Panc1 (cell line): ENCODE measurements around the gene PPIA. TPM values are rescaled to one million over a fixed set of nuclear protein-coding genes. Genes with fewer than 3 reads are reported as not detected.
"Not testable (repeated sequence)": the region's sequence is repeated elsewhere in the genome, so short reads cannot be mapped to it uniquely, and the experiment has no call there.

Experiments used
- ATAC-seq: fragments of 200-7000 bp; cut with Tn5 transposase; 2 replicates; pipeline ENCODE4 v1.9.1; 2020; ENCODE audit warnings: mild to moderate bottlenecking, moderate library complexity
- BruUV-seq: library from RNA; stranded (reverse); fragments of 400-500 nt; replicated peaks from 2 replicates; lab custom pipeline; 2021; lab: Mats Ljungman, UMichigan
- CTCF ChIA-PET: fragments of 300-600 bp; sonication (Branson Sonifier 250); formaldehyde crosslinking; loops from one replicate; lab custom pipeline; 2022; ENCODE audit warnings: antibody characterized with exemption; lab: Charles Lee
- POLR2A ChIA-PET: fragments of 300-600 bp; sonication (Branson Sonifier 250); formaldehyde crosslinking; loops from one replicate; lab custom pipeline; 2022; ENCODE audit warnings: antibody characterized with exemption; lab: Charles Lee
- DNase-seq: peaks from one replicate; pipeline ENCODE4 v3.0.0-alpha.2; 2010; ENCODE audit warnings: low read depth, low spot score
- H3K27ac ChIP-seq: 2 replicates; pipeline ENCODE4 v1.5.1; 2011; ENCODE audit warnings: mild to moderate bottlenecking, low read length, inconsistent platforms
- H3K27me3 ChIP-seq: fragments of 200-500 bp; sonication (Bioruptor generic); 2 replicates; pipeline ENCODE4 v1.6.0; 2014; ENCODE audit warnings: low read length, inconsistent platforms; ENCODE audit not compliant: control insufficient read depth, insufficient read depth
- H3K36me3 ChIP-seq: fragments of 200-500 bp; sonication (Bioruptor generic); 2 replicates; pipeline ENCODE4 v1.5.1; 2014; ENCODE audit warnings: inconsistent platforms, mild to moderate bottlenecking, low read length, moderate library complexity; ENCODE audit not compliant: control insufficient read depth, insufficient read depth
- H3K4me1 ChIP-seq: 2 replicates; pipeline ENCODE4 v1.5.1; 2011; ENCODE audit warnings: inconsistent platforms, mild to moderate bottlenecking, low read length, moderate library complexity; ENCODE audit not compliant: control insufficient read depth, insufficient read depth
- H3K4me3 ChIP-seq, 2 experiments: 2 replicates each; pipeline ENCODE4 v1.5.1; 2011 to 2012; ENCODE audit warnings: low read depth in 2 of 2, low read length in 2 of 2, mild to moderate bottlenecking in 2 of 2, inconsistent platforms in 1 of 2, moderate library complexity in 1 of 2
- H3K9me3 ChIP-seq: fragments of 200-500 bp; sonication (Bioruptor generic); 2 replicates; pipeline ENCODE4 v1.5.1; 2014; ENCODE audit warnings: low read depth, mild to moderate bottlenecking, inconsistent platforms, low read length, moderate library complexity; ENCODE audit not compliant: control insufficient read depth, insufficient read depth
- CTCF ChIP-seq: fragments of 450-650 bp; IDR thresholded peaks from 2 replicates; pipeline ENCODE4 v1.5.1; 2017; ENCODE audit warnings: mild to moderate bottlenecking
- POLR2AphosphoS5 ChIP-seq: IDR thresholded peaks from 2 replicates; pipeline ENCODE4 v1.6.1; 2012; ENCODE audit warnings: mild to moderate bottlenecking, low read depth, low read length, moderate library complexity
- REST ChIP-seq, 2 experiments: IDR thresholded peaks; 2 replicates each; pipeline ENCODE4 v1.6.1; 2011 to 2012; ENCODE audit warnings: low read depth in 2 of 2, control low read depth in 1 of 2, low read length in 1 of 2, mild to moderate bottlenecking in 1 of 2, moderate library complexity in 1 of 2; ENCODE audit not compliant: insufficient read depth in 1 of 2
- SIN3A ChIP-seq: IDR thresholded peaks from 2 replicates; pipeline ENCODE4 v1.6.1; 2012; ENCODE audit warnings: low read depth, mild to moderate bottlenecking, low read length, moderate library complexity, borderline replicate concordance; ENCODE audit not compliant: insufficient read depth
- TCF7L2 ChIP-seq: IDR thresholded peaks from 2 replicates; pipeline ENCODE4 v1.6.1; 2011; ENCODE audit warnings: mild to moderate bottlenecking, low read depth, low read length, inconsistent platforms
- in situ Hi-C: cut with HindIII; loops from 2 replicates; pipeline ENCODE4 v1.10.0; 2016; ENCODE audit warnings: low sequenced_read_pairs, low pct_unique_long_range_greater_than_20kb
- intact Hi-C: fragments of 100-400 bp; cut with micrococcal nuclease; formaldehyde crosslinking; loops from one replicate; pipeline ENCODE4 v1.10.0; 2022; ENCODE audit not compliant: unreplicated experiment
- total RNA-seq: library from RNA; stranded (reverse); gene quantifications from one replicate; pipeline ENCODE4 v1.2.1, GENCODE V29; 2021; ENCODE audit not compliant: unreplicated experiment

The PPIA gene
- total RNA-seq, 1 experiment from 2014 or later, result 3,706 TPM

GRCh38 chr7:44803828-44804519 is 7.5 kb downstream of the PPIA start:
- H3K4me3 ChIP-seq, POLR2A ChIA-PET, in situ Hi-C loops, H3K9me3 ChIP-seq, CTCF ChIA-PET, H3K27ac ChIP-seq, DNase-seq, H3K27me3 ChIP-seq, BruUV-seq, intact Hi-C loops: not testable (repeated sequence)
- TF ChIP-seq SIN3A, result 0 out of 2 replicates have a peak, but pooled peaks have one; percentile 56
- TF ChIP-seq POLR2AphosphoS5, result peak; percentile 56
- peaks cover 19% of the 10 kb centered on the region for H3K4me1 ChIP-seq
- ATAC-seq, result peak; percentile 43
- H3K36me3 ChIP-seq, result peaks cover 28% of the 10 kb centered on the region

- ATAC-seq, result peak; percentile 15
- Histone ChIP-seq H3K27ac (no peak overlapping the region), H3K9me3 (no peaks in the 10 kb centered on the region), H3K36me3 (peaks cover 17% of the 10 kb centered on the region), H3K4me1 (peaks cover 12% of the 10 kb centered on the region), H3K4me3 (no peak overlapping the region), H3K27me3 (no peaks in the 10 kb centered on the region)
- no peak for DNase-seq
- ChIA-PET POLR2A (interaction anchor here (0.6 to 1.0 kb wide), 3 partner anchors 9 to 178 kb away, joined by 7 to 19 read pairs (median 13); no protein-coding TSS in a partner anchor), CTCF (no interaction called here)
- TF ChIP-seq CTCF (no peak), SIN3A (no peak), REST (IDR thresholded peaks at IDR 0.05; ENCODE audit: insufficient read depth in 1 of 2, low read depth in 2 of 2, low read length in 1 of 2) (no peak), POLR2AphosphoS5 (no peak), TCF7L2 (no peak)
- intact Hi-C loops (no loop called here), in situ Hi-C loops (no loop called here)
- BruUV-seq, result no TSS peak
Measured at GRCh38 chr7:44805950-44806349, 9.5 kb downstream of the PPIA start.

- Histone ChIP-seq H3K4me1 (peaks cover 8% of the 10 kb centered on the region), H3K9me3 (no peaks in the 10 kb centered on the region), H3K4me3 (no peak overlapping the region), H3K27me3 (no peaks in the 10 kb centered on the region), H3K36me3 (no peaks in the 10 kb centered on the region), H3K27ac (no peak overlapping the region)
- ChIA-PET POLR2A (interaction anchor here (1.0 kb wide), 1 partner anchor 10 kb away, joined by 4 read pairs; no protein-coding TSS in a partner anchor), CTCF (no interaction called here)
- in situ Hi-C loops, result no loop called here
- intact Hi-C loops, result no loop called here
- peak; percentile 83 for DNase-seq
- TF ChIP-seq REST (IDR thresholded peaks at IDR 0.05; ENCODE audit: insufficient read depth in 1 of 2, low read depth in 2 of 2, low read length in 1 of 2) (no peak), TCF7L2 (no peak), CTCF (no peak), POLR2AphosphoS5 (no peak), SIN3A (no peak)
- peak; percentile 29; the same call in 1 of the 2 replicates for ATAC-seq
- no TSS peak for BruUV-seq
Measured at GRCh38 chr7:44808914-44809393, 12.5 kb downstream of the PPIA start.
